ENCODE measurements around the gene RNF144A.

Gene RNF144A

DNA sequence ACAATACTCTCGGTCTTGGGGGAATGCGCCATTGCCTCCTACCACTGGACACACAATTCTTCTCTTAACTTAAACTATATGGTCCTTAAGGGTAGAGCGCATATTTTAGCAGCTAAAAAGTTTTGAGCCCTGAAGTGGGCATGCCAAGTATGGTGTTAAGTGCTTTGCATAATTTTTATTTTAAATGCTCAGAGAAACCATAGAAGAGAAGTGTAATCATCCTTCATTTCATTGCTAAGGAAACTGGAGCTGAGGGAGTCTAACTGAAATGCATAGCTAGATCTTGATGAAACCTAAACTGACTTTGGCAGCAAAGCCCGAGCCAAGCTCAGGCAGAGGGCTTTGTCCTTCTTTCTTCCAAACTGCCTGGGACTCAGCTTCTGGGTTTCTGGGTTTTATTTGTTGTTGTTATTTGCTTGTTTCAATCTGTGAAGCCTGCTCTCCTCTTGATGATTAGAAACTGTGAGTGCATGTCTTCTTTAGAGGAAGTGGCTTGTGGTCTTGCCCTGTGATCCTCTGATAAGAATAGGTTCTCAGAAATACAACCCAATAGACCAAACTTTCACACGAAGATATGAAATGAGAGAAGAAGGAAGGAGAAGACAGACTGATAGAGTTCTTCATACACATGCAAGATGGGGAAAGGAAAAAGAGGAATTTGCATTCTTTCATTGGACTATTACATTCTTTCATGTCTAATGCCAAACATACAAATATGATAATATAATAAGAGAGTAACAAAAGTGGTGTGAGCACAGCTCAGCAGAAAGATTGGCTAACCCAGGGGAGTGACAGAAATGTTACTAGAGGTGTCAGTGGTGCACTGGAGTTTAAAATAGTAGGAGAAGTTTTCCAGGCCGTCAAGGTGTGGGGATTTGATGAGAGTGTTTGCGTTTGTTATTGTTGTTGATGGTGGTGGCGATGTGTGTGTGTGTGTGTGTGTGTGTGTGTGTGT lies 7.5 kb upstream of the RNF144A start:
- H3K4me3 ChIP-seq (ENCODE audit: low read length), result no peak overlapping the region
- no peaks in the 10 kb centered on the region for H3K9me3 ChIP-seq (replicated peaks; ENCODE audit: low read length)

GRCh38 chr2:6911721-6912120 lies 5.5 kb upstream of the RNF144A start:
- no peaks in the 10 kb centered on the region for H3K36me3 ChIP-seq (ENCODE audit: insufficient read depth, low read length)
- H3K27me3 ChIP-seq (ENCODE audit: control insufficient read depth, insufficient read depth, low read length), result peaks cover 56% of the 10 kb centered on the region
- H3K4me2 ChIP-seq (ENCODE audit: low read length), result no peak overlapping the region
- H3K9me3 ChIP-seq (replicated peaks; ENCODE audit: low read length), result no peaks in the 10 kb centered on the region
- H3K4me1 ChIP-seq (ENCODE audit: control insufficient read depth, insufficient read depth, low read length), result no peaks in the 10 kb centered on the region
- H3K9ac ChIP-seq (ENCODE audit: low read depth, low read length), result no peak overlapping the region
- H3K4me3 ChIP-seq (ENCODE audit: low read length), result no peak overlapping the region

More for the DNA sequence above, 7.5 kb upstream of the RNF144A start:
- no peak overlapping the region for H3K4me2 ChIP-seq (ENCODE audit: low read length)
- no peaks in the 10 kb centered on the region for H3K4me1 ChIP-seq (ENCODE audit: control insufficient read depth, insufficient read depth, low read length)
- H3K9ac ChIP-seq (ENCODE audit: low read depth, low read length), result no peak overlapping the region
- H3K27me3 ChIP-seq (ENCODE audit: control insufficient read depth, insufficient read depth, low read length), result peaks cover 48% of the 10 kb centered on the region
- H3K36me3 ChIP-seq (ENCODE audit: insufficient read depth, low read length), result no peaks in the 10 kb centered on the region

DNA sequence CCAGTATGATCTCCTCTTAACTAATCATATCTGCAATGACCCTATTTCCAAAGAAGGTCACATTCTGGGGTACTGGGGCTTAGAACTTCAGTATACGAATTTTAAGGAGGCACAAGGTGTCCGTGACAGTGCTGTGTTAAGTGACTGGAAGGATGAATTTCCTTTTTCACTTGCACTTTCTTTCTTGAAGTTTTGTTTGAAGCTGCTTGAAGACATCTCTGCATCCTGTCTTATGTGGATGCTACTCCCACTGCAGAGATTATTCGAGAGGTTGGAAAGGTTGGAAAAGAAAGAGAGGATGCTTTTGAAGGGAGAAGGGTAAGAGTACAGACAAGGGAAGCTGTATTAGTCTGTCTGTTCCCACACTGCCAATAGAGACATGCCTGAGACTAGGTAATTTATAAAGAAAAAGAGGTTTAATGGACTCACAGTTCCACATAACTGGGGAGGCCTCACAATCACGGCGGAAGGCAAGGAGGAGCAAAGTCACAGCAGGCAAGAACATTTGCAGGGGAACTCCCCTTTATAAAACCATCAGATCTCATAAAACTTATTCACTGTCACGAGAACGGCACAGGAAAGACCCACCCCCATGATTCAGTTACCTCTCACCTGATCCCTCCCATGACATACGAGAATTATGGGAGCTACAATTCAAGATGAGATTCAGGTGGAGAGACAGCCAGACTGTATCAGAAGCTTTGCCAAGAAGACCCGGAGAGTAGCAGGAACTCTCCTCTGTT lies 3.6 kb upstream of the RNF144A start:
- no peak overlapping the region for H3K9ac ChIP-seq (ENCODE audit: low read depth, low read length)
- H3K4me1 ChIP-seq (ENCODE audit: control insufficient read depth, insufficient read depth, low read length), result peaks cover 3% of the 10 kb centered on the region
- H3K9me3 ChIP-seq (replicated peaks; ENCODE audit: low read length), result no peaks in the 10 kb centered on the region
- H3K27me3 ChIP-seq (ENCODE audit: control insufficient read depth, insufficient read depth, low read length), result peaks cover 55% of the 10 kb centered on the region
- no peaks in the 10 kb centered on the region for H3K36me3 ChIP-seq (ENCODE audit: insufficient read depth, low read length)
- no peak overlapping the region for H3K4me3 ChIP-seq (ENCODE audit: low read length)
- no peak overlapping the region for H3K4me2 ChIP-seq (ENCODE audit: low read length)

- H3K9me3 ChIP-seq (replicated peaks; ENCODE audit: low read length), result no peaks in the 10 kb centered on the region
- peaks cover 54% of the 10 kb centered on the region for H3K27me3 ChIP-seq (ENCODE audit: control insufficient read depth, insufficient read depth, low read length)
- no peaks in the 10 kb centered on the region for H3K36me3 ChIP-seq (ENCODE audit: insufficient read depth, low read length)
- H3K4me1 ChIP-seq (ENCODE audit: control insufficient read depth, insufficient read depth, low read length), result peaks cover 3% of the 10 kb centered on the region
- no peak overlapping the region for H3K4me3 ChIP-seq (ENCODE audit: low read length)
- H3K4me2 ChIP-seq (ENCODE audit: low read length), result no peak overlapping the region
- no peak overlapping the region for H3K9ac ChIP-seq (ENCODE audit: low read depth, low read length)
Observed at GRCh38 chr2:6914828-6915227, 2.4 kb upstream of the RNF144A start.

GRCh38 chr2:6915399-6915798 lies 1.8 kb upstream of the RNF144A start:
- Histone ChIP-seq H3K36me3 (ENCODE audit: insufficient read depth, low read length) (no peaks in the 10 kb centered on the region), H3K4me2 (ENCODE audit: low read length) (no peak overlapping the region), H3K4me1 (ENCODE audit: control insufficient read depth, insufficient read depth, low read length) (peaks cover 3% of the 10 kb centered on the region), H3K4me3 (ENCODE audit: low read length) (no peak overlapping the region), H3K27me3 (ENCODE audit: control insufficient read depth, insufficient read depth, low read length) (peaks cover 60% of the 10 kb centered on the region), H3K9me3 (replicated peaks; ENCODE audit: low read length) (no peaks in the 10 kb centered on the region), H3K9ac (ENCODE audit: low read depth, low read length) (no peak overlapping the region)

DNA sequence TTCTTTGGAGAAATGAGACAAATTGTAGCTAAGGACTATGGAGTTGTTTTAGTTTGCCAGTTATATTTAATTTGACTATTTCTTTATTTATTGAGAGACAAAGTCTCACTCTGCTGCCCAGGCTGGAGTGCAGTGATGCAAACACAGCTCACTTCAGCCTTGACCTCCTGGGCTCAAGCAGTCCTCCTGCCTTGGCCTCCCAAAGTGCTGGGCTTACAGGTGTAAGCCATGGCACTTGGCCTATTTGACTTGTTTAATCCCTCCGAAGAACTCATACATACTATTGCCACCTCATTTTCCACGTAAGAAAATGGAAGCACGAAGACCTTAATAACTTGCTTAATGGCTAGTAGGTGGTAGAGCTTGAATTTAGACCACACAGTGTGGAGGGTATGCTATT lies 988 bp upstream of the RNF144A start:
- Histone ChIP-seq H3K4me2 (ENCODE audit: low read length) (no peak overlapping the region), H3K4me1 (ENCODE audit: control insufficient read depth, insufficient read depth, low read length) (peaks cover 3% of the 10 kb centered on the region), H3K27me3 (ENCODE audit: control insufficient read depth, insufficient read depth, low read length) (peaks cover 55% of the 10 kb centered on the region), H3K9me3 (replicated peaks; ENCODE audit: low read length) (no peaks in the 10 kb centered on the region), H3K9ac (ENCODE audit: low read depth, low read length) (no peak overlapping the region), H3K4me3 (ENCODE audit: low read length) (no peak overlapping the region), H3K36me3 (ENCODE audit: insufficient read depth, low read length) (no peaks in the 10 kb centered on the region)

GRCh38 chr2:6916736-6917070 lies 509 bp upstream of the RNF144A start:
- Histone ChIP-seq H3K4me2 (ENCODE audit: low read length) (peak overlapping the region; percentile 89), H3K4me3 (ENCODE audit: low read length) (peak overlapping the region; percentile 64), H3K9me3 (replicated peaks; ENCODE audit: low read length) (no peaks in the 10 kb centered on the region), H3K9ac (ENCODE audit: low read depth, low read length) (peak overlapping the region; percentile 74), H3K27me3 (ENCODE audit: control insufficient read depth, insufficient read depth, low read length) (peaks cover 55% of the 10 kb centered on the region), H3K36me3 (ENCODE audit: insufficient read depth, low read length) (no peaks in the 10 kb centered on the region), H3K4me1 (ENCODE audit: control insufficient read depth, insufficient read depth, low read length) (peaks cover 3% of the 10 kb centered on the region)

- peak overlapping the region; percentile 74 for H3K9ac ChIP-seq (ENCODE audit: low read depth, low read length)
- no peaks in the 10 kb centered on the region for H3K36me3 ChIP-seq (ENCODE audit: insufficient read depth, low read length)
- peaks cover 3% of the 10 kb centered on the region for H3K4me1 ChIP-seq (ENCODE audit: control insufficient read depth, insufficient read depth, low read length)
- peak overlapping the region; percentile 80 for H3K4me3 ChIP-seq (ENCODE audit: low read length)
- peaks cover 51% of the 10 kb centered on the region for H3K27me3 ChIP-seq (ENCODE audit: control insufficient read depth, insufficient read depth, low read length)
- H3K9me3 ChIP-seq (replicated peaks; ENCODE audit: low read length), result no peaks in the 10 kb centered on the region
- H3K4me2 ChIP-seq (ENCODE audit: low read length), result peak overlapping the region; percentile 89
Observed at GRCh38 chr2:6917761-6918421, 679 bp downstream of the RNF144A start.

- Histone ChIP-seq H3K4me1 (ENCODE audit: control insufficient read depth, insufficient read depth, low read length) (peaks cover 3% of the 10 kb centered on the region), H3K9me3 (replicated peaks; ENCODE audit: low read length) (no peaks in the 10 kb centered on the region), H3K4me3 (ENCODE audit: low read length) (no peak overlapping the region), H3K9ac (ENCODE audit: low read depth, low read length) (no peak overlapping the region), H3K36me3 (ENCODE audit: insufficient read depth, low read length) (no peaks in the 10 kb centered on the region), H3K4me2 (ENCODE audit: low read length) (no peak overlapping the region), H3K27me3 (ENCODE audit: control insufficient read depth, insufficient read depth, low read length) (peaks cover 65% of the 10 kb centered on the region)
Observed at GRCh38 chr2:6919901-6920742, 2.9 kb downstream of the RNF144A start.

DNA sequence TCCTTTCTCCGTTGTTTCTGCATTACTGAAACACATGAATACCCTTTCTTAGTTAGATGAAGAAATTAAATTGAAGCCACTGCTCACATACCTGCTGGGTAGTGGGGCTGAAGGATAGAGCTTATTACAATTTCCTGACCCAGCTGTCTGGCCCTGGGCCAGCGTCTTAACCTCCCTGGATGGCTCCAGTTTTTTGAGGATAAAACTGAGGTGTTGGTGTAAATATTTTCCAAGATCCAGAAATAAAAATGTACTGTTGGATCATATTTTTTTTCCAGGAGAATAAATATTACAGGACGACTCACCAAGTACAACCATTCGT lies 3.5 kb downstream of the RNF144A start:
- Histone ChIP-seq H3K4me3 (ENCODE audit: low read length) (no peak overlapping the region), H3K4me2 (ENCODE audit: low read length) (no peak overlapping the region), H3K9ac (ENCODE audit: low read depth, low read length) (no peak overlapping the region), H3K9me3 (replicated peaks; ENCODE audit: low read length) (no peaks in the 10 kb centered on the region), H3K36me3 (ENCODE audit: insufficient read depth, low read length) (no peaks in the 10 kb centered on the region), H3K27me3 (ENCODE audit: control insufficient read depth, insufficient read depth, low read length) (peaks cover 59% of the 10 kb centered on the region), H3K4me1 (ENCODE audit: control insufficient read depth, insufficient read depth, low read length) (peaks cover 3% of the 10 kb centered on the region)
